Cardiac muscle cell (in vitro differentiated cells and primary cell): ENCODE measurements around the gene TEFM. TPM values are rescaled to one million over a fixed set of nuclear protein-coding genes. Genes with fewer than 3 reads are reported as not detected.

Source experiments
- DNase-seq, 2 donors: peaks; one replicate each; pipeline versions ENCODE4 v3.0.0 to v3.0.0-alpha.2; 2010 to 2017; ENCODE audit warnings: low read depth in 1 of 2, low spot score in 1 of 2
- H3K27ac ChIP-seq: fragments of 200-600 bp; sonication (generic); 2 replicates; pipeline ENCODE4 v1.5.1; 2016
- H3K27me3 ChIP-seq: fragments of 200-600 bp; sonication (generic); 2 replicates; pipeline ENCODE4 v1.6.0; 2016; ENCODE audit warnings: control low read depth
- H3K36me3 ChIP-seq: fragments of 200-600 bp; sonication (generic); 2 replicates; pipeline ENCODE4 v1.5.1; 2016; ENCODE audit warnings: control low read depth
- H3K4me1 ChIP-seq: fragments of 200-600 bp; sonication (generic); 2 replicates; pipeline ENCODE4 v1.8.1; 2017; ENCODE audit warnings: low read depth, mild to moderate bottlenecking, mixed run types
- H3K4me3 ChIP-seq: fragments of 200-600 bp; sonication (generic); 2 replicates; pipeline ENCODE4 v1.5.1; 2016; ENCODE audit warnings: mild to moderate bottlenecking
- H3K9me3 ChIP-seq: fragments of 200-600 bp; sonication (generic); 2 replicates; pipeline ENCODE4 v1.5.1; 2017; ENCODE audit warnings: low read depth, mild to moderate bottlenecking, control low read depth
- CTCF ChIP-seq: IDR thresholded peaks from 2 replicates; pipeline ENCODE4 v1.5.1; 2012; ENCODE audit warnings: low read depth, mild to moderate bottlenecking, low read length
- polyA plus RNA-seq: library from polyadenylated mRNA; unstranded; fragments of >200 nt; fragmentation: Nextera tagmentation; extraction: Ambion mirVana; gene quantifications from 2 replicates; pipeline ENCODE4 v1.2.1, GENCODE V29; 2016
- total RNA-seq: library from RNA; depleted of rRNA; stranded (reverse); fragments of >200 nt; gene quantifications from 2 replicates; pipeline ENCODE4 v1.2.3, GENCODE V29; 2016

Gene TEFM
- total RNA-seq (15.6 and 18.1 TPM in 2 replicates), polyA plus RNA-seq (17.6 and 22.4 TPM in 2 replicates)

- TF ChIP-seq CTCF = no peak
- Histone ChIP-seq H3K27me3 (no peaks in the 10 kb centered on the region), H3K9me3 (no peaks in the 10 kb centered on the region), H3K4me3 (peak within 1 kb of the TSS; percentile 73), H3K36me3 (peaks cover 2% of the 10 kb centered on the region), H3K4me1 (no peaks in the 10 kb centered on the region), H3K27ac (peak within 1 kb of the TSS; percentile 86)
- peak; percentile 89 to 95 for DNase-seq
Observed at GRCh38 chr17:30906101-30906911, at the start of gene TEFM. TSS of gene TEFM (minus strand) at chr17:30906238. CDS start at chr17:30906198, 40 bp downstream.

- no peak overlapping the region for H3K27ac ChIP-seq
- no peaks in the 10 kb centered on the region for H3K36me3 ChIP-seq
- no peak overlapping the region for H3K4me3 ChIP-seq
- DNase-seq = no peak
- no peaks in the 10 kb centered on the region for H3K27me3 ChIP-seq
- no peaks in the 10 kb centered on the region for H3K4me1 ChIP-seq
- TF ChIP-seq CTCF = no peak
- no peaks in the 10 kb centered on the region for H3K9me3 ChIP-seq
Observed at GRCh38 chr17:30954046-30954830, 48.2 kb upstream of the TEFM start.

GRCh38 chr17:30952638-30953393 lies 46.8 kb upstream of the TEFM start:
- no peaks in the 10 kb centered on the region for H3K4me1 ChIP-seq
- TF ChIP-seq CTCF = no peak
- DNase-seq = no peak
- H3K27me3 ChIP-seq = no peaks in the 10 kb centered on the region
- H3K4me3 ChIP-seq = no peak overlapping the region
- no peaks in the 10 kb centered on the region for H3K36me3 ChIP-seq
- H3K27ac ChIP-seq = no peak overlapping the region
- H3K9me3 ChIP-seq = no peaks in the 10 kb centered on the region

GRCh38 chr17:30950669-30951399 lies 44.8 kb upstream of the TEFM start:
- Histone ChIP-seq H3K36me3 (no peaks in the 10 kb centered on the region), H3K27me3 (no peaks in the 10 kb centered on the region), H3K27ac (no peak overlapping the region), H3K4me1 (no peaks in the 10 kb centered on the region), H3K9me3 (no peaks in the 10 kb centered on the region), H3K4me3 (no peak overlapping the region)
- DNase-seq = peak in 1 of 2 donors; percentile 93
- TF ChIP-seq CTCF = no peak

GRCh38 chr17:30950189-30950588 lies 44.2 kb upstream of the TEFM start:
- H3K4me1 ChIP-seq = no peaks in the 10 kb centered on the region
- H3K27me3 ChIP-seq = no peaks in the 10 kb centered on the region
- H3K9me3 ChIP-seq = no peaks in the 10 kb centered on the region
- no peak overlapping the region for H3K4me3 ChIP-seq
- no peak for TF ChIP-seq CTCF
- no peaks in the 10 kb centered on the region for H3K36me3 ChIP-seq
- no peak overlapping the region for H3K27ac ChIP-seq
- DNase-seq = no peak
